SK-N-SH (cell line): ENCODE results near the gene OR2T29. TPM values are rescaled to one million over a fixed set of nuclear protein-coding genes. Genes with fewer than 3 reads are reported as not detected.

Source experiments
- CTCF ChIA-PET: fragments of 300-600, 350-600 bp; formaldehyde crosslinking; extraction: SDS; loops from one replicate; lab custom pipeline; 2021; lab: Yijun Ruan, JAX
- POLR2A ChIA-PET: fragments of 350-600 bp; sonication (Branson Sonifier 250); formaldehyde crosslinking; extraction: SDS; loops from one replicate; lab custom pipeline; 2020; ENCODE audit warnings: antibody characterized with exemption, inconsistent platforms; lab: Yijun Ruan, JAX
- DNase-seq: peaks from one replicate; pipeline ENCODE4 v3.0.0; 2012
- H2AFZ ChIP-seq: fragments of 200-600 bp; sonication (generic); 2 replicates; pipeline ENCODE4 v1.8.1; 2016; ENCODE audit warnings: antibody characterized with exemption, mild to moderate bottlenecking, low read depth
- H3F3A ChIP-seq: fragments of 200-600 bp; sonication (generic); replicated peaks from 2 replicates; pipeline ENCODE3; 2016; ENCODE audit warnings: antibody characterized with exemption, mild to moderate bottlenecking; ENCODE audit not compliant: insufficient read depth
- H3K27ac ChIP-seq, 2 experiments: fragments of 200-500 bp in 1 of 2; fragments of 200-600 bp in 1 of 2; sonication (Bioruptor generic) in 1 of 2; sonication (generic), shearing (Covaris generic) in 1 of 2; 2 replicates each; pipeline versions ENCODE4 v1.5.1 to v1.6.1; 2014 to 2016; ENCODE audit warnings: low read depth in 2 of 2, inconsistent platforms in 1 of 2, low read length in 1 of 2, mild to moderate bottlenecking in 1 of 2, mixed read lengths in 1 of 2
- H3K27me3 ChIP-seq: fragments of 200-600 bp; sonication (generic), shearing (Covaris generic); 2 replicates; pipeline ENCODE4 v1.6.1; 2016; ENCODE audit warnings: mixed run types; ENCODE audit not compliant: insufficient read depth
- H3K36me3 ChIP-seq, 2 experiments: fragments of 200-500 bp in 1 of 2; fragments of 200-600 bp in 1 of 2; sonication (Bioruptor generic) in 1 of 2; sonication (generic) in 1 of 2; replicated peaks in 1 of 2; 2 replicates each; pipeline versions ENCODE3 to v1.5.1; 2014 to 2016; ENCODE audit warnings: low read length in 1 of 2, mild to moderate bottlenecking in 1 of 2; ENCODE audit not compliant: insufficient read depth in 2 of 2, control insufficient read depth in 1 of 2
- H3K4me1 ChIP-seq, 2 experiments: fragments of 200-500 bp in 1 of 2; fragments of 200-600 bp in 1 of 2; sonication (Bioruptor generic) in 1 of 2; sonication (generic), shearing (Covaris generic) in 1 of 2; 2 replicates each; pipeline versions ENCODE4 v1.5.1 to v1.6.1; 2014 to 2016; ENCODE audit warnings: low read depth in 1 of 2, low read length in 1 of 2, mixed run types in 1 of 2; ENCODE audit not compliant: insufficient read depth in 2 of 2, control insufficient read depth in 1 of 2
- H3K4me2 ChIP-seq: fragments of 200-600 bp; sonication (generic), shearing (Covaris generic); 2 replicates; pipeline ENCODE4 v1.6.1; 2017; ENCODE audit warnings: mixed run types
- H3K4me3 ChIP-seq, 2 experiments: fragments of 200-500 bp in 1 of 2; fragments of 200-600 bp in 1 of 2; sonication (Bioruptor generic) in 1 of 2; sonication (generic), shearing (Covaris generic) in 1 of 2; 2 replicates each; pipeline versions ENCODE4 v1.5.1 to v1.8.1; 2014 to 2016; ENCODE audit warnings: low read depth in 2 of 2, inconsistent platforms in 1 of 2, low read length in 1 of 2, mild to moderate bottlenecking in 1 of 2, mixed read lengths in 1 of 2, moderate library complexity in 1 of 2
- H3K79me2 ChIP-seq: fragments of 200-600 bp; sonication (generic); 2 replicates; pipeline ENCODE4 v1.8.1; 2017; ENCODE audit warnings: mild to moderate bottlenecking; ENCODE audit not compliant: insufficient read depth
- H3K9ac ChIP-seq: fragments of 200-600 bp; sonication (generic); 2 replicates; pipeline ENCODE4 v1.6.1; 2017; ENCODE audit warnings: mixed run types
- H3K9me2 ChIP-seq: fragments of 200-600 bp; sonication (generic); 2 replicates; pipeline ENCODE4 v1.6.1; 2017; ENCODE audit warnings: mixed run types
- H3K9me3 ChIP-seq: fragments of 200-600 bp; sonication (generic); 2 replicates; pipeline ENCODE4 v1.6.1; 2017; ENCODE audit warnings: mixed run types, mild to moderate bottlenecking, moderate library complexity
- H4K20me1 ChIP-seq: fragments of 200-600 bp; sonication (generic); 2 replicates; pipeline ENCODE4 v1.6.1; 2017; ENCODE audit warnings: mild to moderate bottlenecking, mixed run types; ENCODE audit not compliant: insufficient read depth
- ELF1 ChIP-seq: IDR thresholded peaks from 2 replicates; pipeline ENCODE4 v1.4.0; 2012
- FOSL2 ChIP-seq: IDR thresholded peaks from 2 replicates; pipeline ENCODE4 v1.4.0; 2012; ENCODE audit warnings: low read depth, mild to moderate bottlenecking, moderate library complexity, borderline replicate concordance
- FOXJ3 ChIP-seq: sonication (generic); formaldehyde crosslinking; IDR thresholded peaks from 2 replicates; pipeline ENCODE4 v1.5.1; 2020; ENCODE audit warnings: mild to moderate bottlenecking, missing genetic modification reagents
- FOXM1 ChIP-seq: IDR thresholded peaks from 2 replicates; pipeline ENCODE4 v1.4.0; 2012; ENCODE audit warnings: low read depth, mild to moderate bottlenecking
- GATA2 ChIP-seq: sonication (generic); formaldehyde crosslinking; IDR thresholded peaks from 2 replicates; pipeline ENCODE4 v1.5.0; 2020; ENCODE audit warnings: mild to moderate bottlenecking, missing genetic modification reagents
- MEF2A ChIP-seq: IDR thresholded peaks from 2 replicates; pipeline ENCODE4 v1.4.0; 2012; ENCODE audit warnings: low read depth, borderline replicate concordance
- NFIC ChIP-seq: IDR thresholded peaks from 2 replicates; pipeline ENCODE4 v1.4.0; 2012; ENCODE audit warnings: borderline replicate concordance
- NRF1 ChIP-seq: IDR thresholded peaks from 2 replicates; pipeline ENCODE4 v1.6.1; 2012; ENCODE audit warnings: low read depth, mild to moderate bottlenecking, low read length
- POLR2AphosphoS5 ChIP-seq: IDR thresholded peaks from 2 replicates; pipeline ENCODE4 v1.6.1; 2012; ENCODE audit warnings: low read depth, low read length
- RFX5 ChIP-seq: IDR thresholded peaks from 2 replicates; pipeline ENCODE4 v1.6.1; 2012; ENCODE audit warnings: mild to moderate bottlenecking, improper control_type of control experiment, low read length
- RXRA ChIP-seq: IDR thresholded peaks from 2 replicates; pipeline ENCODE4 v1.4.0; 2012; ENCODE audit warnings: low read depth, mild to moderate bottlenecking, borderline replicate concordance
- SIN3A ChIP-seq: IDR thresholded peaks from 2 replicates; pipeline ENCODE4 v1.6.1; 2012; ENCODE audit warnings: low read depth, mild to moderate bottlenecking, low read length, moderate library complexity, borderline replicate concordance
- TCF12 ChIP-seq: IDR thresholded peaks from 2 replicates; pipeline ENCODE4 v1.4.0; 2012
- USF1 ChIP-seq: IDR thresholded peaks from 2 replicates; pipeline ENCODE4 v1.4.0; 2012; ENCODE audit warnings: low read depth, borderline replicate concordance
- YY1 ChIP-seq: IDR thresholded peaks from 2 replicates; pipeline ENCODE4 v1.4.0; 2012; ENCODE audit warnings: low read depth, mild to moderate bottlenecking
- whole genome bisulfite sequencing: methylation state at CpG from one replicate; pipeline ENCODE4 v1.1.6; 2017; ENCODE audit warnings: low lambda C conversion rate; 5-methylcytosine and 5-hydroxymethylcytosine counted together
- polyA plus RNA-seq, 3 experiments: library from polyadenylated mRNA; depleted of rRNA; stranded (reverse); fragments of >200 nt; gene quantifications; 2 replicates each; pipeline ENCODE4 v1.2.3, GENCODE V29; 2012
- TF ChIP-seq, protein P1 (sequence below): fragments of 150-350 bp; IDR thresholded peaks from 2 replicates; pipeline ENCODE4 v1.6.1; 2016; ENCODE audit warnings: mild to moderate bottlenecking, low read depth, low read length
- TF ChIP-seq, protein P2 (sequence below): fragments of 200-600 bp; sonication (generic); IDR thresholded peaks from 2 replicates; pipeline ENCODE4 v1.6.1; 2017; ENCODE audit warnings: antibody characterized with exemption, mild to moderate bottlenecking, moderate library complexity

The OR2T29 gene
- polyA plus RNA-seq, 1 of the 3 experiments (the other 2 are of a cell fraction): not detected

- TF ChIP-seq NRF1: no peak
- no peak for TF ChIP-seq ELF1
These were observed 30.7 kb upstream of the OR2T29 start (continued) for GRCh38 chr1:248593226-248593625.

DNA sequence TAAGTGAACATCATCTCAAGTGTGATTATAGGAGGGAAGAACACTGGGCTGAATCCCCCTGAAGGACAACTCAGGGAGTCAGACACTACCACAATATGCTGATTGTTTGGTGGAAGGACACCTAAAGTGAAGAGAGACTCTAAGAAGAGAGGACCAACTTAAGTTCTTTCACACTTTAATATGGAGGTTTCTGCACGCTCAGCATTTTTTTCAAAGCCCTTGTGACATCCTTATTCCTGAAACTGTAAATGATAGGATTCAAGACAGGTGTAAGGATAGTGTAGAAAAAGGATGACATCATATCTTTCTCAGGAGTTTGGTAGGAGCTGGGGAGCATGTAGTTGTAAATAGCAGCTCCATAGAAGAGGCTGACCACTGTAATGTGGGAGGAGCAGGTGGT is 30.1 kb upstream of the OR2T29 start:
- 0% methylated on average over 1 of the region's 1 CpG for WGBS
- CTCF ChIA-PET: no interaction called here

More for the DNA sequence above, 30.1 kb upstream of the OR2T29 start:
- Histone ChIP-seq H3K4me3 (no peak overlapping the region), H3K79me2 (no peaks in the 10 kb centered on the region), H3K9ac (no peak overlapping the region), H3K9me2 (no peaks in the 10 kb centered on the region), H3K9me3 (no peaks in the 10 kb centered on the region), H4K20me1 (no peaks in the 10 kb centered on the region), H3K36me3 (no peaks in the 10 kb centered on the region), H3K4me2 (no peak overlapping the region), H2AFZ (no peak overlapping the region), H3K27ac (no peak overlapping the region), H3K4me1 (no peaks in the 10 kb centered on the region), H3F3A (no peaks in the 10 kb centered on the region), H3K27me3 (no peaks in the 10 kb centered on the region; the same call in 1 of the 2 replicates)
- no peak for TF ChIP-seq RXRA
- no peak for TF ChIP-seq FOXJ3
- no peak for TF ChIP-seq FOXM1
- TF ChIP-seq NRF1: no peak
- TF ChIP-seq MEF2A: no peak
- TF ChIP-seq FOSL2: no peak
- no peak for TF ChIP-seq RFX5
- TF ChIP-seq, protein P1, sequence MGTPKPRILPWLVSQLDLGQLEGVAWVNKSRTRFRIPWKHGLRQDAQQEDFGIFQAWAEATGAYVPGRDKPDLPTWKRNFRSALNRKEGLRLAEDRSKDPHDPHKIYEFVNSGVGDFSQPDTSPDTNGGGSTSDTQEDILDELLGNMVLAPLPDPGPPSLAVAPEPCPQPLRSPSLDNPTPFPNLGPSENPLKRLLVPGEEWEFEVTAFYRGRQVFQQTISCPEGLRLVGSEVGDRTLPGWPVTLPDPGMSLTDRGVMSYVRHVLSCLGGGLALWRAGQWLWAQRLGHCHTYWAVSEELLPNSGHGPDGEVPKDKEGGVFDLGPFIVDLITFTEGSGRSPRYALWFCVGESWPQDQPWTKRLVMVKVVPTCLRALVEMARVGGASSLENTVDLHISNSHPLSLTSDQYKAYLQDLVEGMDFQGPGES: no peak
- no peak for TF ChIP-seq TCF12
- TF ChIP-seq USF1: no peak
- no peak for TF ChIP-seq SIN3A
- no peak for TF ChIP-seq YY1
- no peak for TF ChIP-seq POLR2AphosphoS5
- TF ChIP-seq, protein P2, sequence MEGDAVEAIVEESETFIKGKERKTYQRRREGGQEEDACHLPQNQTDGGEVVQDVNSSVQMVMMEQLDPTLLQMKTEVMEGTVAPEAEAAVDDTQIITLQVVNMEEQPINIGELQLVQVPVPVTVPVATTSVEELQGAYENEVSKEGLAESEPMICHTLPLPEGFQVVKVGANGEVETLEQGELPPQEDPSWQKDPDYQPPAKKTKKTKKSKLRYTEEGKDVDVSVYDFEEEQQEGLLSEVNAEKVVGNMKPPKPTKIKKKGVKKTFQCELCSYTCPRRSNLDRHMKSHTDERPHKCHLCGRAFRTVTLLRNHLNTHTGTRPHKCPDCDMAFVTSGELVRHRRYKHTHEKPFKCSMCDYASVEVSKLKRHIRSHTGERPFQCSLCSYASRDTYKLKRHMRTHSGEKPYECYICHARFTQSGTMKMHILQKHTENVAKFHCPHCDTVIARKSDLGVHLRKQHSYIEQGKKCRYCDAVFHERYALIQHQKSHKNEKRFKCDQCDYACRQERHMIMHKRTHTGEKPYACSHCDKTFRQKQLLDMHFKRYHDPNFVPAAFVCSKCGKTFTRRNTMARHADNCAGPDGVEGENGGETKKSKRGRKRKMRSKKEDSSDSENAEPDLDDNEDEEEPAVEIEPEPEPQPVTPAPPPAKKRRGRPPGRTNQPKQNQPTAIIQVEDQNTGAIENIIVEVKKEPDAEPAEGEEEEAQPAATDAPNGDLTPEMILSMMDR: no peak
- no peak for TF ChIP-seq GATA2 (CRISPR knock-in tag)
- no peak for TF ChIP-seq NFIC
- POLR2A ChIA-PET: no interaction called here
- DNase-seq: no peak
